Astrocyte (in vitro differentiated cells and primary cell): ENCODE data around the gene HJURP.

ENCODE experiments used
- EZH2 ChIP-seq: IDR thresholded peaks from 2 replicates; pipeline ENCODE4 v1.6.1; 2012; ENCODE audit warnings: mild to moderate bottlenecking, low read length, inconsistent platforms; ENCODE audit not compliant: insufficient read depth
- TF ChIP-seq, protein P1 (sequence below): IDR thresholded peaks from 2 replicates; pipeline ENCODE4 v1.5.1; 2011; ENCODE audit warnings: low read depth, mild to moderate bottlenecking, inconsistent platforms, low read length, moderate library complexity; ENCODE audit not compliant: insufficient read depth

DNA sequence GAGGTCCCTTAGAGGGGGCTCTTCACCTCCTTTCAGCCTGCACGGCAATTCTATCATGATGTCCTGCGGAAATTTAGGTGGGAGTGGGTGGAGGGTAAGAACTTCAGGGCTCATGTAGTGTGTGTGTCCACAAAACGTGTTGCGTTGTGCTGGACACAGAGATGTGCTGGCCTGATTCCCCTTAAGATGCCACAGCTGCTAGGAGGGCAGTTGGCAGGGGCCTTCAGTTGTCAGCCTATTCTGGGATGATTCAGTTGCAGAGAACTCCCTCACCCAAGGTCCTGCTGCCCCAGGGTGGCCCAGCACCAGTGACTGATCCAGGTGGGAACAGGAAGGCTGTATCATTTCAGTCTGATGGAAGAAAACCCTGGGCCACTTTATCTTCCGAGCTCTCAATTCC lies 1.0 kb upstream of the HJURP start:
- TF ChIP-seq, protein P1, sequence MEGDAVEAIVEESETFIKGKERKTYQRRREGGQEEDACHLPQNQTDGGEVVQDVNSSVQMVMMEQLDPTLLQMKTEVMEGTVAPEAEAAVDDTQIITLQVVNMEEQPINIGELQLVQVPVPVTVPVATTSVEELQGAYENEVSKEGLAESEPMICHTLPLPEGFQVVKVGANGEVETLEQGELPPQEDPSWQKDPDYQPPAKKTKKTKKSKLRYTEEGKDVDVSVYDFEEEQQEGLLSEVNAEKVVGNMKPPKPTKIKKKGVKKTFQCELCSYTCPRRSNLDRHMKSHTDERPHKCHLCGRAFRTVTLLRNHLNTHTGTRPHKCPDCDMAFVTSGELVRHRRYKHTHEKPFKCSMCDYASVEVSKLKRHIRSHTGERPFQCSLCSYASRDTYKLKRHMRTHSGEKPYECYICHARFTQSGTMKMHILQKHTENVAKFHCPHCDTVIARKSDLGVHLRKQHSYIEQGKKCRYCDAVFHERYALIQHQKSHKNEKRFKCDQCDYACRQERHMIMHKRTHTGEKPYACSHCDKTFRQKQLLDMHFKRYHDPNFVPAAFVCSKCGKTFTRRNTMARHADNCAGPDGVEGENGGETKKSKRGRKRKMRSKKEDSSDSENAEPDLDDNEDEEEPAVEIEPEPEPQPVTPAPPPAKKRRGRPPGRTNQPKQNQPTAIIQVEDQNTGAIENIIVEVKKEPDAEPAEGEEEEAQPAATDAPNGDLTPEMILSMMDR, result no peak
- no peak for TF ChIP-seq EZH2
